Suprapubic skin (tissue), 4 donors: Measurements from ENCODE around the gene HDC.

Experiments
- CTCF ChIP-seq, 2 donors: fragments of 200-600 bp in 1 of 2; fragments of 450-650 bp in 1 of 2; sonication (generic) in 1 of 2; IDR thresholded peaks; one replicate each; pipeline ENCODE4 v1.5.1; 2016 to 2019; ENCODE audit warnings: antibody characterized with exemption in 2 of 2, mild to moderate bottlenecking in 1 of 2, moderate library complexity in 1 of 2
- EP300 ChIP-seq: sonication (generic); formaldehyde crosslinking; IDR thresholded peaks from one replicate; pipeline ENCODE4 v1.6.1; 2017; ENCODE audit warnings: antibody characterized with exemption
- POLR2A ChIP-seq, 2 donors: fragments of 450-650 bp; IDR thresholded peaks; one replicate each; pipeline ENCODE4 v1.6.1; 2017; ENCODE audit warnings: antibody characterized with exemption in 2 of 2, mild to moderate bottlenecking in 2 of 2, moderate library complexity in 2 of 2
- POLR2AphosphoS5 ChIP-seq, 3 donors: sonication (generic); formaldehyde crosslinking; IDR thresholded peaks; one replicate each; pipeline ENCODE4 v1.6.1; 2017; ENCODE audit warnings: antibody characterized with exemption in 3 of 3

GRCh38 chr15:50259276-50259675 is 6.2 kb downstream of the HDC start:
- no peak for TF ChIP-seq POLR2AphosphoS5 (IDR thresholded peaks at IDR 0.05)
- no peak for TF ChIP-seq EP300
- no peak for TF ChIP-seq CTCF (IDR thresholded peaks at IDR 0.05)
- TF ChIP-seq POLR2A (IDR thresholded peaks at IDR 0.05): no peak
